Measurements from ENCODE around the gene DROSHA. TPM values are rescaled to one million over a fixed set of nuclear protein-coding genes. Genes with fewer than 3 reads are reported as not detected.
"Not testable (repeated sequence)": the region's sequence is repeated elsewhere in the genome, so short reads cannot be mapped to it uniquely, and the experiment has no call there.

The DROSHA gene
- total RNA-seq (2014; rRNA removed; shearing (Covaris generic)): 58.8 and 59.5 TPM in 2 replicates

- DNase-seq (ENCODE audit: low read depth): peak; percentile 97
Measured at GRCh38 chr5:31531888-31532547, at the start of gene DROSHA, which contains the start of gene C5orf22. Gene DROSHA (minus strand): TSS chr5:31532093. CDS start chr5:31529059, 3,034 bp downstream. Gene C5orf22 (plus strand): TSS chr5:31532301. CDS start chr5:31532393, 92 bp downstream.

- no peak for DNase-seq (ENCODE audit: low read depth)
Measured at GRCh38 chr5:31579558-31579957, 47.7 kb upstream of the DROSHA start.

GRCh38 chr5:31577438-31577837 lies 45.5 kb upstream of the DROSHA start:
- no peak for DNase-seq (ENCODE audit: low read depth)

GRCh38 chr5:31574772-31575171 lies 42.9 kb upstream of the DROSHA start:
- DNase-seq (ENCODE audit: low read depth): no peak

- no peak for DNase-seq (ENCODE audit: low read depth)
Measured at GRCh38 chr5:31573494-31574142, 41.7 kb upstream of the DROSHA start.

GRCh38 chr5:31569068-31569467 lies 37.2 kb upstream of the DROSHA start:
- no peak for DNase-seq (ENCODE audit: low read depth)

GRCh38 chr5:31568302-31568835 lies 36.5 kb upstream of the DROSHA start:
- no peak for DNase-seq (ENCODE audit: low read depth)

- DNase-seq (ENCODE audit: low read depth): not testable (repeated sequence)
Measured at GRCh38 chr5:31566362-31566761, 34.5 kb upstream of the DROSHA start.

- no peak for DNase-seq (ENCODE audit: low read depth)
Measured at GRCh38 chr5:31563216-31563615, 31.3 kb upstream of the DROSHA start.

- no peak for DNase-seq (ENCODE audit: low read depth)
Measured at GRCh38 chr5:31561946-31562345, 30.1 kb upstream of the DROSHA start.

GRCh38 chr5:31559942-31560341 lies 28.0 kb upstream of the DROSHA start:
- DNase-seq (ENCODE audit: low read depth): no peak

- DNase-seq (ENCODE audit: low read depth): no peak
Measured at GRCh38 chr5:31556461-31556860, 24.6 kb upstream of the DROSHA start.

GRCh38 chr5:31554552-31554951 lies 22.7 kb upstream of the DROSHA start:
- no peak for DNase-seq (ENCODE audit: low read depth)

- no peak for DNase-seq (ENCODE audit: low read depth)
Measured at GRCh38 chr5:31553863-31554262, 22.0 kb upstream of the DROSHA start.

GRCh38 chr5:31551878-31552277 lies 20.0 kb upstream of the DROSHA start:
- no peak for DNase-seq (ENCODE audit: low read depth)

- DNase-seq (ENCODE audit: low read depth): not testable (repeated sequence)
Measured at GRCh38 chr5:31549114-31549513, 17.2 kb upstream of the DROSHA start.

GRCh38 chr5:31537851-31538250 lies 6.0 kb upstream of the DROSHA start:
- DNase-seq (ENCODE audit: low read depth): no peak

- no peak for DNase-seq (ENCODE audit: low read depth)
Measured at GRCh38 chr5:31537349-31537748, 5.5 kb upstream of the DROSHA start.

GRCh38 chr5:31536873-31537272 lies 5.0 kb upstream of the DROSHA start:
- DNase-seq (ENCODE audit: low read depth): no peak

GRCh38 chr5:31534527-31535046 lies 2.7 kb upstream of the DROSHA start:
- no peak for DNase-seq (ENCODE audit: low read depth)

- peak; percentile 11 for DNase-seq (ENCODE audit: low read depth)
Measured at GRCh38 chr5:31531543-31531887, 378 bp downstream of the DROSHA start.

GRCh38 chr5:31530541-31531265 lies 1.2 kb downstream of the DROSHA start:
- DNase-seq (ENCODE audit: low read depth): peak; percentile 20

Data from Daoy (cell line).